HEK293 (cell line): Measurements from ENCODE around the gene ETNPPL.

Experiments
- CTCF ChIA-PET: fragments of 350-600 bp; formaldehyde crosslinking; extraction: SDS; loops from one replicate; lab custom pipeline; 2021; ENCODE audit warnings: antibody characterized with exemption; lab: Yijun Ruan, JAX
- POLR2A ChIA-PET: fragments of 300-600 bp; formaldehyde crosslinking; extraction: SDS; loops from one replicate; lab custom pipeline; 2020; ENCODE audit warnings: antibody characterized with exemption, inconsistent platforms; lab: Yijun Ruan, JAX
- H3K27ac ChIP-seq: fragments of 200-500 bp; sonication (Bioruptor generic); 2 replicates; pipeline ENCODE4 v1.5.1; 2014; ENCODE audit warnings: low read depth, low read length, control low read depth, inconsistent platforms; ENCODE audit errors: extremely low read depth
- H3K36me3 ChIP-seq, 2 experiments: fragments of 200-500 bp in 1 of 2; sonication (Bioruptor generic) in 1 of 2; 1 replicate in 1 of 2; 2 replicates in 1 of 2; pipeline ENCODE4 v1.5.1; 2014 to 2017; ENCODE audit warnings: inconsistent platforms in 2 of 2, low read length in 2 of 2; ENCODE audit not compliant: control insufficient read depth in 2 of 2, insufficient read depth in 1 of 2
- H3K4me1 ChIP-seq: fragments of 200-500 bp; sonication (Bioruptor generic); 2 replicates; pipeline ENCODE4 v1.5.1; 2014; ENCODE audit warnings: mild to moderate bottlenecking, low read length, inconsistent platforms; ENCODE audit not compliant: control insufficient read depth, insufficient read depth
- H3K4me3 ChIP-seq: 2 replicates; pipeline ENCODE4 v1.5.1; 2011; ENCODE audit warnings: low read depth, mild to moderate bottlenecking, control low read depth, low read length, moderate library complexity
- H3K9me3 ChIP-seq: fragments of 200-500 bp; sonication (Bioruptor generic); 2 replicates; pipeline ENCODE4 v1.5.1; 2014; ENCODE audit warnings: low read depth, low read length, inconsistent platforms; ENCODE audit not compliant: control insufficient read depth, insufficient read depth
- BCL6B ChIP-seq: fragments of 450-650 bp; formaldehyde crosslinking; IDR thresholded peaks from 2 replicates; pipeline ENCODE4 v1.5.1; 2017; ENCODE audit warnings: missing biosample characterization, missing genetic modification characterization
- INSM2 ChIP-seq: fragments of 450-650 bp; formaldehyde crosslinking; IDR thresholded peaks from 2 replicates; pipeline ENCODE4 v1.5.1; 2016; ENCODE audit warnings: missing biosample characterization, missing genetic modification characterization
- KLF1 ChIP-seq: fragments of 450-650 bp; formaldehyde crosslinking; IDR thresholded peaks from 2 replicates; pipeline ENCODE4 v1.5.1; 2016; ENCODE audit warnings: missing biosample characterization, missing genetic modification characterization
- PATZ1 ChIP-seq: fragments of 450-650 bp; formaldehyde crosslinking; IDR thresholded peaks from 2 replicates; pipeline ENCODE4 v1.5.1; 2016; ENCODE audit warnings: missing biosample characterization, missing genetic modification characterization
- SP7 ChIP-seq: fragments of 450-650 bp; formaldehyde crosslinking; IDR thresholded peaks from 2 replicates; pipeline ENCODE4 v1.5.1; 2016; ENCODE audit warnings: missing biosample characterization, missing genetic modification characterization
- ZBTB20 ChIP-seq: fragments of 450-650 bp; formaldehyde crosslinking; IDR thresholded peaks from 2 replicates; pipeline ENCODE4 v1.5.1; 2016; ENCODE audit warnings: missing biosample characterization, missing genetic modification characterization
- ZBTB26 ChIP-seq: fragments of 450-650 bp; formaldehyde crosslinking; optimal IDR thresholded peaks from 2 replicates; pipeline ENCODE3; 2016; ENCODE audit warnings: missing biosample characterization, mild to moderate bottlenecking, missing genetic modification characterization
- ZBTB7A ChIP-seq: fragments of 450-650 bp; formaldehyde crosslinking; IDR thresholded peaks from 2 replicates; pipeline ENCODE4 v1.5.1; 2016; ENCODE audit warnings: low read depth, missing biosample characterization, missing genetic modification characterization
- ZNF121 ChIP-seq: fragments of 450-650 bp; formaldehyde crosslinking; IDR thresholded peaks from 2 replicates; pipeline ENCODE4 v1.5.1; 2016; ENCODE audit warnings: missing biosample characterization, missing genetic modification characterization
- ZNF133 ChIP-seq: fragments of 450-650 bp; formaldehyde crosslinking; IDR thresholded peaks from 2 replicates; pipeline ENCODE4 v1.5.1; 2016; ENCODE audit warnings: missing biosample characterization, missing genetic modification characterization
- ZNF146 ChIP-seq: fragments of 450-650 bp; formaldehyde crosslinking; IDR thresholded peaks from 2 replicates; pipeline ENCODE4 v1.5.1; 2016; ENCODE audit warnings: missing biosample characterization, missing genetic modification characterization
- ZNF202 ChIP-seq: fragments of 450-650 bp; formaldehyde crosslinking; IDR thresholded peaks from 2 replicates; pipeline ENCODE4 v1.5.1; 2016; ENCODE audit warnings: missing biosample characterization, missing genetic modification characterization, borderline replicate concordance
- ZNF23 ChIP-seq: fragments of 450-650 bp; formaldehyde crosslinking; IDR thresholded peaks from 2 replicates; pipeline ENCODE4 v1.5.1; 2016; ENCODE audit warnings: missing biosample characterization, missing genetic modification characterization, borderline replicate concordance
- ZNF292 ChIP-seq: fragments of 450-650 bp; formaldehyde crosslinking; IDR thresholded peaks from 2 replicates; pipeline ENCODE4 v1.5.1; 2016; ENCODE audit warnings: low read depth, missing biosample characterization, missing genetic modification characterization, borderline replicate concordance
- ZNF366 ChIP-seq: fragments of 450-650 bp; formaldehyde crosslinking; conservative IDR thresholded peaks from 2 replicates; pipeline ENCODE4 v1.5.1; 2016; ENCODE audit warnings: missing biosample characterization, missing genetic modification characterization
- ZNF37A ChIP-seq: fragments of 450-650 bp; IDR thresholded peaks from 2 replicates; pipeline ENCODE4 v1.5.1; 2018; ENCODE audit warnings: missing biosample characterization, missing genetic modification characterization
- ZNF394 ChIP-seq: fragments of 450-650 bp; formaldehyde crosslinking; IDR thresholded peaks from 2 replicates; pipeline ENCODE4 v1.5.1; 2016; ENCODE audit warnings: missing biosample characterization, missing genetic modification characterization, mild to moderate bottlenecking, moderate library complexity, borderline replicate concordance
- ZNF398 ChIP-seq: fragments of 450-650 bp; formaldehyde crosslinking; IDR thresholded peaks from 2 replicates; pipeline ENCODE4 v1.5.1; 2017; ENCODE audit warnings: missing biosample characterization, missing genetic modification characterization
- ZNF549 ChIP-seq: fragments of 450-650 bp; IDR thresholded peaks from 2 replicates; pipeline ENCODE4 v1.5.1; 2018; ENCODE audit warnings: missing biosample characterization, missing genetic modification characterization, mild to moderate bottlenecking, inconsistent platforms, moderate library complexity
- ZNF560 ChIP-seq: fragments of 450-650 bp; formaldehyde crosslinking; IDR thresholded peaks from 2 replicates; pipeline ENCODE4 v1.5.1; 2017; ENCODE audit warnings: missing biosample characterization, missing genetic modification characterization, borderline replicate concordance
- ZNF580 ChIP-seq: fragments of 450-650 bp; formaldehyde crosslinking; IDR thresholded peaks from 2 replicates; pipeline ENCODE4 v1.5.1; 2016; ENCODE audit warnings: missing biosample characterization, missing genetic modification characterization
- ZNF610 ChIP-seq: fragments of 450-650 bp; formaldehyde crosslinking; IDR thresholded peaks from 2 replicates; pipeline ENCODE4 v1.5.1; 2016; ENCODE audit warnings: missing biosample characterization, missing genetic modification characterization, borderline replicate concordance
- ZNF626 ChIP-seq: fragments of 450-650 bp; sonication (Bioruptor Pico); formaldehyde crosslinking; IDR thresholded peaks from 2 replicates; pipeline ENCODE4 v1.5.1; 2018; ENCODE audit warnings: missing biosample characterization, missing genetic modification characterization, inconsistent platforms
- ZNF660 ChIP-seq: fragments of 450-650 bp; IDR thresholded peaks from 2 replicates; pipeline ENCODE4 v1.5.1; 2018; ENCODE audit warnings: missing biosample characterization, mild to moderate bottlenecking, missing genetic modification characterization
- ZNF747 ChIP-seq: fragments of 450-650 bp; formaldehyde crosslinking; IDR thresholded peaks from 2 replicates; pipeline ENCODE4 v1.5.1; 2016; ENCODE audit warnings: missing biosample characterization, missing genetic modification characterization

ETNPPL gene

GRCh38 chr4:108703370-108703769 is 59.5 kb downstream of the ETNPPL start:
- Histone ChIP-seq H3K27ac (no peak overlapping the region), H3K36me3 (no peaks in the 10 kb centered on the region), H3K9me3 (no peaks in the 10 kb centered on the region), H3K4me1 (no peaks in the 10 kb centered on the region), H3K4me3 (no peak overlapping the region)
- ChIA-PET CTCF (interaction anchor here (1.1 kb wide), 1 partner anchor 16 kb away, joined by 3 read pairs; no protein-coding TSS in a partner anchor), POLR2A (no interaction called here)
- TF ChIP-seq ZNF626 (tag by site-specific recombination) (no peak), ZNF747 (no peak), ZNF560 (tag by site-specific recombination) (no peak), ZNF202 (no peak), ZNF610 (tag by site-specific recombination) (no peak), ZBTB20 (tag by site-specific recombination) (no peak), ZNF292 (no peak), ZBTB7A (tag by site-specific recombination) (no peak), ZNF580 (tag by site-specific recombination) (no peak), ZNF23 (tag by site-specific recombination) (no peak), KLF1 (tag by site-specific recombination) (no peak), ZNF37A (tag by site-specific recombination) (no peak), PATZ1 (tag by site-specific recombination) (no peak), ZNF133 (no peak), ZBTB26 (tag by site-specific recombination) (no peak)

- H3K9me3 ChIP-seq: no peaks in the 10 kb centered on the region
- CTCF ChIA-PET: interaction anchor here (1.1 kb wide), 1 partner anchor 16 kb away, joined by 3 read pairs; no protein-coding TSS in a partner anchor
- no peak for TF ChIP-seq ZNF549 (tag by site-specific recombination)
- TF ChIP-seq ZNF394: no peak
- no peak for TF ChIP-seq ZNF366 (tag by site-specific recombination)
- no peak for TF ChIP-seq ZNF398
- TF ChIP-seq ZNF660: no peak
- TF ChIP-seq ZNF146: no peak
- TF ChIP-seq ZNF121 (tag by site-specific recombination): no peak
- no peak for TF ChIP-seq SP7 (tag by site-specific recombination)
- TF ChIP-seq INSM2 (tag by site-specific recombination): no peak
- no peak for TF ChIP-seq BCL6B (tag by site-specific recombination)
- TF ChIP-seq, all 188 proteins: peak for 0
- Histone ChIP-seq H3K36me3 (no peaks in the 10 kb centered on the region), H3K4me3 (no peak overlapping the region), H3K27ac (no peak overlapping the region), H3K4me1 (no peaks in the 10 kb centered on the region)
- POLR2A ChIA-PET: no interaction called here
These were observed 59.9 kb downstream of the ETNPPL start for GRCh38 chr4:108702960-108703359.
